GDM1 (cell line): ENCODE results near the gene SLC17A6.

Experiments used
- DNase-seq: peaks from one replicate; lab custom pipeline; 2025; lab: John Stamatoyannopoulos, UW

Gene SLC17A6

DNA sequence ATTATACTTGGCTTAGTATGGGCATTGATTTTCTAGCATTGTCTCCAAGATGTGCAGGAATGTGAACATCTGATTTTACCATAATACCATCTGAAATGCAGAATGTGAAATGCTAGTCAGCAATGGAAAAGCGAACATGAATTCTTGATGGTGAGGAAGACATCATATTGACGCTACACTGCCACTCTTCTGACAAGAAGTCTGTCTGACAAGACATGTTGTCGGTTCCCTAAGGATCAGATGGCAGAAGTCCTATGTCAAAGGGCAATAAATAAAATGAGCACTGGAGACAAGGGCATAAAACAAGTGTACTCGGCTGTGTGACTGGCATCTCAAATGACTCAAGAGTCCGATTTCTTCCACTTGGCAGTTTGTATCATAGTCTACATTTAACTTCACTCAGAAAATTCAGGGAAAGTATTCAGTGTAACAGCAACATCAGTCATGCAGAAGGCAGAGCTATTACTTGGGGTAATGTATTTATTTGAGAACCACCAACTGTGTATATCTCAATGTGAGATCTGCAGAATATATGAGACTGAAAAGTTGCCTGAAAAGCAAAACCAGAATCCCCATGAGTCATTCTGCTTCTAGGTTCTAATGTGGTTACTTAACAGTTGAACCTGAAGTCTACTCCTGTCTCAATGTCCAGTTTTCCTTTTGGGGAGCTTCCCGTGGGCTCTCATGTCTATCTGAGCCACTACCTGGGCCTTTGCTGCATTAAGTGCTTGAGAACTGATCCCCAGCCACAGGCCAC is 51.5 kb downstream of the SLC17A6 start:
- no peak for DNase-seq

DNA sequence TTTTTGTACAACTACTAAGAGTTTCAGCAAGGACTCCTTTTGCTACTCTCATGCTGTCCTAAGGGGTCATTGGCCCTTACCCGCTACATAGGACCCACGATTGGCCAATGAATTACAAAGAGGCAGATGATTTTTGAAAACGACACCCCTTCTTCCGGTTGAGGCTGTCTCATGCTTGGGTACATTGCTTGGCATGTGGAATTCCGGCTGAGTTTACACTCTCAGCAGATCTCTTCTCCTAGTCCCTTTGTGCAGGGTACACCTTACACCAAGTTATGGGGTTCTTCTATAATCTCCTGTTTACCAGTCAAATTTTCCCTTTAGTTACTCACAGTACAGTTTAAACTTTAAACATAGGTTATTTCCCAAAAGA is 52.1 kb downstream of the SLC17A6 start:
- no peak for DNase-seq

DNA sequence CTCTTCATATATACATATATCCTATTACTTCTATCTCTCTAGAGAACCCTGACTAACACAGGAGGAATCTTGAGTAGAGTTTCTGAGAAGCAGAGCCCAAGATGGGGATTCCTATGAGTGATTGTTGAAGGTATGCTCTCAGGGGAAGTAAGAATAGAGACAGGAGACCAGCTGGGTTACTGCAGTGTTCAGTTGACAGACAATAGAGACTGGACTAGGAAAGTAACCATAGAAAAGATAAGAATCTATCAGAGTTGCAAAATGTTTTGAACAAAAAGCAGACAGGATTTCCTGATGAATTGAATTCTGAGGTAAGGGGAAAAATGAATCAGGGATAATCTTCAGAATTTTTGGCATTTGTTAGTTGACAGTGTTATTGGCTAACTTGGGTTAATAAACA is 54.4 kb downstream of the SLC17A6 start:
- DNase-seq: no peak

DNA sequence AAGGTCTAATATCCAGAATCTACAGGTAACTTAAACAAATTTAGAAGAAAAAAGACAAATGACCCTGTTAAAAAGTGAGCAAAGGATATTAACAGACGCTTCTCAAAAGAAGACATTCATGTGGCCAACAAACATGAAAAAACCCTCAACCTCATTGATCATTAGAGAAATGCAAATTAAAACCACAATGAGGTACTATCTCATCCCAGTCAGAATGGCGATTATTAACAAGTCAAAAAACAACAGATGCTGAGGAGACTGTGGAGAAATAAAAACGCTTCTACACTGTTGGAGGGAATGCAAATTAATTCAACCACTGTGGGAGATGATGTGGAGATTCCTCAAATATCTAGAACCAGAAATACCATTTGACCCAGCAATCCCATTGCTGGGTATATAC is 67.2 kb downstream of the SLC17A6 start:
- no peak for DNase-seq

DNA sequence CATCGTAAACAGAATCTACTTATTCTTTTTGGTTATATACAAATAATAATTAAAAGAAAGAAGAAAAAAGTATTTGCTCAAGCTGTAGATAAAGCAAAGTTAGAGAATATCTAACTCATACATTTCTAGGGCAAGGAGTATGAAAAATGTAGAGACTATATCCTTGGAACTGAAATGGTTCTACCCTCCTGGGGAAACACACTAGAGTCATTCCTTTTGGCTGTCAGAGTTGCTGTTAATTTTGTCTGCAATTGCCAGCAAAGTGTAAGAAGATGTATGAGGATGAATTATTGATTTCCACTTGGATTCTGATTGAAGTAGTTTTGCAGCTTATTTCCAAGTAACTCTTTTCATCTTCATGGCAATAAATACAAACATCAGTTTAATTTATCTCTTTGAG is 69.1 kb downstream of the SLC17A6 start:
- no peak for DNase-seq

DNA sequence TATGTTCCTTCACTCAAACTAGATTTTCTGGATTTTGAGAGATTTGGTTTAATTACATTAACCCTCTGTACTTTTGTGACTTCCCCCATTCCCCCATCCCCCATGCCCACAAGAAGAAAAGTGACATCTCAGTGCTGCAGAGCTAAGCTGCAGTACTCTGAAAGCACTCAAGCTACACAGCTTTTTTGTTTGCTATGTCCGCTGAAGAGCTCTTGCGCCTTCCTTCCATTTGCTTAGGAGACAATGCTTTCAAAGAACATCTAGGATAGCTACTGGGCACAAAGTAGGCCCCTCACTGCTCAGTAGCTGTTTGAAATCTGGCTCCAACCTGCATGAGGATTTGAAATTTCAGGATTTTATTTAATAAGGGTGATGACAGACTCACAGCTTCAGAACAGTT is 69.7 kb downstream of the SLC17A6 start:
- no peak for DNase-seq

DNA sequence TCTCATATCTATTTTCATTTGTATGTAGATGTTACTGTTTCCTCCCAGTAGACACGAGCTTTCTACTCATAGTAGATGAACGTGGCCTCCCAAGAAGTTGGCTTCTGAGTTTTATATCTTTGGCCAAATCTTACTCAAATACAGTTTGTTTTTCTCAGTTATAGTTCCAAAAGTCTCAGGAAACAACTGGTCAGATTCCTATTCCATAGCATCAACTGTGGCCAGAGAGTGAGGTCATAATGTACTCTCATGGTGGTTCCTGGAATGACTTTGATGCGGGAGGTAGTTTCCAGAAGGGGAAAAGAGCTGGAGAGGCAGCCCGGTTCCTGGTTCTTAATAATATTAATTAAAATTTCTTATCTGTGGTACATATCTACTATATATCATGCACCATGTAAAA is 77.3 kb downstream of the SLC17A6 start:
- DNase-seq: no peak

DNA sequence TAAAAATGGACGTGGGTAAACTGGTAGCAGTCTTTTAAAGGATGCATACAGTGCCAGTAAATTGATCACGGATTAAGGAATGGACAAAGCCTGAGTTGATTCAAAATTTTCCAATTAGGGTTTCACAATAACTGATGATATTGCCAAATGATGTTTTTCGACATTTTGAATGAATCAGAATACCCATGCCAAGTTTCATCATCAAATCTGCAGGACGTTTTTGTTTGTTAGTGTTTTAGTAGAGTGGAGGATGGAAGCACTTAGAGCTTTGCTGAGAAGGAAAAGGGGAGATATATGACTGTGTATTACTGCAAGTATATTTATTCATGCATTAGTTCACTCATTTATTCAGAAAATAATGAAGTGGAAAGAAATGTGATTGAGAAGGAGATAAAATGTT is 78.3 kb downstream of the SLC17A6 start:
- DNase-seq: no peak

DNA sequence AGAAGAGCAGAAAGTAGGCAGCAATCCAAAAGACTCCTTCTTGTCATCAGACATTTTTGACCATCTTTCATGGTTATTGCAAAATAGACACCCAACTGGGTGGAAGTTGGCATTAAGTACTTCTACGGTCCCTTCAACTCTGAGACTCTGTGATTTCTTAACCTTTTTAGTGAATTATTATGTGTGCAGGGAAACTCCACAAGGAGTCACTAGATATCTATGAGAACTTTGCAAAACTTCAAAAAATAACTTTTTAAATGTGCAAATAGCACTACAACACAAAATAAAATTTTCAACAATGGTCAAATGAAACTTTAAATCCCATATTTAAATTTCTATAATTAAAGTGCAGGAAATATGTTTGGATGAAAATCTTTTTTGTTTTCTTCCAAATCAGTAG is 88.7 kb downstream of the SLC17A6 start:
- no peak for DNase-seq
